ENCODE data around the gene WWC2.

WWC2 gene

DNA sequence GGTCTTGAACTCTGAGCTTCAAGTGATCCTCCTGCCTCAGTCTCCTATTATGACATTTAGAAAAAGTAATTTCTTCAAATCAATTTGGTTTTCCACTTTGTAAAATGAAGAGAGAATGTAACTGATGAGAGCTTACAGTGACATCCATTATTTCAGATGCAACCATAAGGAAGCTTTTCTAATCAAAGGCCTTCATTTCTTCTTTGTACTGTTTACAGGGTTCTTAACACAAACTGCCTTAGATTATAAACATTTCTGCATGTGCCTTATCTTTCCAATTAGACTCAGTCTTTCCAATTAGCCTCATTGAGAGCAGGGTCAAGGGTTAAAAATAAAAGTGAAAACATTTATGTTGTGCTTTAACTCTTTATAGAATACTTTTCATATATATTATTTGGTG lies 71.8 kb downstream of the WWC2 start:
- H3K4me3 Mint-ChIP-seq = no peak overlapping the region
- no peak overlapping the region for H3K27ac Mint-ChIP-seq
- H3K9me3 Mint-ChIP-seq = no peaks in the 10 kb centered on the region
- no peak for DNase-seq
- H3K27me3 Mint-ChIP-seq = peaks cover 17% of the 10 kb centered on the region
- ATAC-seq = no peak
- H3K4me1 Mint-ChIP-seq = no peaks in the 10 kb centered on the region

DNA sequence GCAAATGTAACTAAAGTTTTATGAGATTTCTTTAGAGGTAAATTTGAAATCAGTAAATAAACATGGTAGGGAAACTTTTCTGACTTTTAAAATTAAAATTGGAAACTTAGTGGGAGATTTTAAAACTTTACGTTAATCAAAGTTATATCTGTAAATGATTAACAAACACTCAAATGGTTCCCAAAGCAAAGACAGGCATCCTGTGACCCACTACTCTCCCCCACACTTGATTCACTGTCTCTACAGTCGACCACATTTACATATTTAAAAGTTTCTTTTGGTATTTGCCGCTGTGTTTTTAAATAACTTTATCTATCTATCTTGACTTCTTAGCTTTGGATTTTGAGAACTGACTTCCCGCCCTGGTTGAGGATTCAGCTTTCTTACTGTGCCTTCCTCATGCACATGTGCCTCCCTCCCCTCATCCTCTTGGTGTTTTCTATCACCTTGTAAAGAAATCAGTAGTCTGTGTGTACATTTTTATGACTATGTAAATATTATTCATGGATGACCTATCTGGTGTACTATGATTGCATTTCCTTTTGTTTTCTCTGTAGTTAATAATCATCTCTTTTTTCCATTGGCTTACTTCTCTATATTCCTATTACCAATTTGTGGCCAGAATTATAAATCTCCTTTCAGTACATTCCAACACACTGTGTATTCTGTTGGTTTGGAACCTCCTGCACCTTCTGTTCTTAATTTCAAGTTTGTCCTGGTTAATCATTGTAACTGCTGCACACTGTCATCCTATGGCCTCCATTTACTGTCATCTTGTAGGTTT lies 72.6 kb downstream of the WWC2 start:
- Mint-ChIP-seq H3K27me3 (peaks cover 17% of the 10 kb centered on the region), H3K27ac (peak overlapping the region in 1 of 2 donors; percentile 60), H3K4me3 (no peak overlapping the region), H3K4me1 (no peaks in the 10 kb centered on the region), H3K9me3 (no peaks in the 10 kb centered on the region)
- DNase-seq (no peak), ATAC-seq (no peak)

DNA sequence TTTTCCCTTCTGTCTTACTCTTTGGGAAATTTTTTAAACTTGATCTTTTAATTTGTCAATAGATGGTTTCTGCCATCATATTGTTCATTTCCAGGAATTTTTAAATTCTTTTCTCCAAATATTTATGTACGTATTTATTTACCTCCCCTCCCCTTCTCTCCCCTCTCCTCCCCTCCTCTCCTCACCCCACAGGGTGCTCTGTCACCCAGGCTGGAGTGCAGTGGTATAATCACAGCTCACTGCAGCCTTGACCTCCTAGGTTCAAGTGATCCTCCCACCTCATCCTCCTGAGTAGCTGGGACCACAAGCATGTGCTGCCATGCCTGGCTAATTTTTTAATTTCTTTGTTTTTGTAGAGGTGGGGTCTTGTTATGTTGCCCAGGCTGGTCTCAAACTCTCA lies 73.8 kb downstream of the WWC2 start:
- Mint-ChIP-seq H3K27ac (no peak overlapping the region), H3K4me1 (no peaks in the 10 kb centered on the region), H3K27me3 (peaks cover 9% of the 10 kb centered on the region), H3K9me3 (no peaks in the 10 kb centered on the region), H3K4me3 (no peak overlapping the region)
- DNase-seq (no peak), ATAC-seq (no peak)

GRCh38 chr4:183173580-183174526 lies 74.8 kb downstream of the WWC2 start:
- H3K27ac Mint-ChIP-seq = no peak overlapping the region
- DNase-seq (no peak), ATAC-seq (no peak)
- no peaks in the 10 kb centered on the region for H3K9me3 Mint-ChIP-seq
- H3K27me3 Mint-ChIP-seq = peaks cover 9% of the 10 kb centered on the region
- H3K4me1 Mint-ChIP-seq = no peaks in the 10 kb centered on the region
- no peak overlapping the region for H3K4me3 Mint-ChIP-seq

GRCh38 chr4:183175631-183176232 lies 76.7 kb downstream of the WWC2 start:
- H3K27ac Mint-ChIP-seq = no peak overlapping the region
- DNase-seq (no peak), ATAC-seq (no peak)
- no peak overlapping the region for H3K4me3 Mint-ChIP-seq
- H3K9me3 Mint-ChIP-seq = no peaks in the 10 kb centered on the region
- peaks cover 20% of the 10 kb centered on the region for H3K27me3 Mint-ChIP-seq
- no peaks in the 10 kb centered on the region for H3K4me1 Mint-ChIP-seq

DNA sequence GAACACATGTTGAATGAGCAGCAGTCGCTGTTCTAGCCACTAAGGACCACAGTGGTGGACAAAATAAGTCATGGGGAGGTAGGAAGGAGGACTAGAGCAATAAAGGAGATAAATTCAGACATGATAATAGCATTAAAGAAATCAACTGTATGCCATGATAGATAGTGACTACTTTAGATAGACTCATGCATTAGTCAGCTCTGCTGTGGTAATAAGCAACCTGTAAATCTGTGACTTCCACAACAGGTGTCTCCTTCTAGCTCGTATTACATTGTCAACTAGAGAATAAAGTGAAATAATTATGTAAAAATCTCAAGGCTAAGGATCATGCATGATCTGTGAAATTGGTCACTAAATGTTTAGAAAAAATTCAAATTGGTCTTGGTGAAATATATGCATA lies 77.9 kb downstream of the WWC2 start:
- no peaks in the 10 kb centered on the region for H3K4me1 Mint-ChIP-seq
- peaks cover 20% of the 10 kb centered on the region for H3K27me3 Mint-ChIP-seq
- H3K4me3 Mint-ChIP-seq = no peak overlapping the region
- no peak for DNase-seq
- no peaks in the 10 kb centered on the region for H3K9me3 Mint-ChIP-seq
- no peak for ATAC-seq
- H3K27ac Mint-ChIP-seq = no peak overlapping the region

DNA sequence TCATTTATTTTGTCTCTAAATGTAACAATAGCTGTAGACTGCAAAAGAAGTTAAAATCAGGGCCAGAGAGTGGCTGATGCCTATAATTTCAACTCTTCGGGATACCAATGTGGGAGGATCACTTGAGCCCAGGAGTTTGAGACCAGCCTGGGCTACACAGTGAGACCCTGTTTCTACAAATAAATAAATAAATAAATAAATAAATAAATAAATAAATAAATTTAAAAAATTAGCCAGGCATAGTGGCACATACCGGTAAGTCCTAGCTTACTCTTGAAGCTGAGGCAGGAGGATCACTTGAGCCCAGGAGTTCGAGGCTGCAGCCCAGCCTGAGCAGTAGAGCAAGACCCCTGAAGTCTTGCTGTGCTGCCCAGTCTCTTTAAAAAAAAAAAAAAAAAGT lies 79.1 kb downstream of the WWC2 start:
- ATAC-seq = no peak
- Mint-ChIP-seq H3K27me3 (peaks cover 19% of the 10 kb centered on the region), H3K4me1 (no peaks in the 10 kb centered on the region), H3K27ac (no peak overlapping the region), H3K9me3 (no peaks in the 10 kb centered on the region), H3K4me3 (no peak overlapping the region)
- no peak for DNase-seq

GRCh38 chr4:183180096-183180495 lies 81.0 kb downstream of the WWC2 start:
- Mint-ChIP-seq H3K27me3 (peaks cover 11% of the 10 kb centered on the region), H3K4me3 (no peak overlapping the region), H3K4me1 (peaks cover 3% of the 10 kb centered on the region), H3K9me3 (no peaks in the 10 kb centered on the region), H3K27ac (peak overlapping the region in 1 of 2 donors; percentile 30)
- ATAC-seq (no peak), DNase-seq (no peak)

- H3K27ac Mint-ChIP-seq = no peak overlapping the region
- no peak overlapping the region for H3K4me3 Mint-ChIP-seq
- H3K27me3 Mint-ChIP-seq = peaks cover 11% of the 10 kb centered on the region
- no peak for ATAC-seq
- H3K9me3 Mint-ChIP-seq = no peaks in the 10 kb centered on the region
- DNase-seq = no peak
- peaks cover 8% of the 10 kb centered on the region for H3K4me1 Mint-ChIP-seq
Measured at GRCh38 chr4:183180621-183181020, 81.6 kb downstream of the WWC2 start.

DNA sequence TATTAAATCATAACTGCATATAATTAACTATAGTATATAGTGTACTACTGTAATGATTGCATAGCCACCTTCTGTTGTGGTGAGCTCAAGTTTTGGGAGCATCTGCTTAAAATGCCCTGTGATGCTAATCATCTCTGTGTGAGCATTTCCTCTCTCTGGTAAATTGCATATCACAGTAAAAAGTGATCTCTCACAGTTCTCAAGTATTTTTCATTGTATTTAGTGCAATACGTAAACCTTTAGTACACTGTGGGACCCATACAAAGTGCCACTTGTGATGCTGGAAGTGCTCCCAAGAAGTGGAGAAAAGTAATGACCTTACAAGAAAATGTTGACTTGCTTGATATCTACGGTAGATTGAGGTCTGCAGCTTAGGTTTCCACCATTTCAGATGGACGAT lies 82.0 kb downstream of the WWC2 start:
- peaks cover 13% of the 10 kb centered on the region for H3K27me3 Mint-ChIP-seq

DNA sequence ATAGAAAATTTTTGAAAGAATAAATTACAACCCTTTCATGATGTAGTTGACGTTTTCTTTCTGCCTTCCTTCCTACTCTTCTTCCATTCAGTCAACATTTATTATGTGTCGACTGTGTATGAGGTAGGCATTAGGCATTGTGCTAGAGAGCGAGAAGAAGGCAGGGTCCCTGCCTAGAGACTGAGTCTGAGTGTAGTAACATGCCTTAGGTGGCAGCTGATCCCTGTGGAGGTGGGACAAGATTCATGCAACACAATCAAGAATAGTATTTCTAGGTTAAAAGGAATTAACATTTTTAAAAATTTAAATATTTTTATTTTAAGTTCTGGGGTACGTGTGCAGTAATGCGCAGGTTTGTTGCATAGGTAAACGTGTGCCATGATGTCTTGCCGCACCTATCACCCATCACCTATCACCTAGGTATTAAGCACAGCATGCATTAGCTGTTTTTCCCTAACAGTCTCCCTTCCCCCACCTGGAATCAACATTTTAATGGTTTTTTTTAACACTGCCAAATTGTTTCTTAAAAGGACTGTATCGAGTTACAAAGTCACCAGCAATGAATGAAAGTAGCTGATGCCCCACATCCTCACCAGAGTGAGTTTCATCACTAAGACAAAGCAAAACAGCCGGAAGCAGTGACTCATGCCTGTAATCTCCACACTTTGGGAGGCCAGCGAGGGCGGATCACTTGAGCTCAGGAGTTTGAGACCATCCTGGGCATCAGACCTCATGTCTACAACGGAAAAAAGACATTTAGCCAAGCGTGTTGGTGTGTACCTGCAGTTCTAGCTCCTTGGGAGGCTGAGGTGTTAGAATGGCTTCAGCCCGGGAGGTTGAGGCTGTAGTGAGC lies 84.0 kb downstream of the WWC2 start:
- H3K9me3 Mint-ChIP-seq = no peaks in the 10 kb centered on the region
- H3K4me1 Mint-ChIP-seq = peaks cover 8% of the 10 kb centered on the region
- no peak overlapping the region for H3K4me3 Mint-ChIP-seq
- no peak overlapping the region for H3K27ac Mint-ChIP-seq
- peaks cover 25% of the 10 kb centered on the region for H3K27me3 Mint-ChIP-seq
- DNase-seq (peak in 1 of 2 donors; percentile 39), ATAC-seq (peak; percentile 56)

More for the DNA sequence above, 82.0 kb downstream of the WWC2 start:
- Mint-ChIP-seq H3K4me3 (no peak overlapping the region), H3K4me1 (peaks cover 8% of the 10 kb centered on the region), H3K9me3 (no peaks in the 10 kb centered on the region), H3K27ac (no peak overlapping the region)
- DNase-seq (no peak), ATAC-seq (no peak)

DNA sequence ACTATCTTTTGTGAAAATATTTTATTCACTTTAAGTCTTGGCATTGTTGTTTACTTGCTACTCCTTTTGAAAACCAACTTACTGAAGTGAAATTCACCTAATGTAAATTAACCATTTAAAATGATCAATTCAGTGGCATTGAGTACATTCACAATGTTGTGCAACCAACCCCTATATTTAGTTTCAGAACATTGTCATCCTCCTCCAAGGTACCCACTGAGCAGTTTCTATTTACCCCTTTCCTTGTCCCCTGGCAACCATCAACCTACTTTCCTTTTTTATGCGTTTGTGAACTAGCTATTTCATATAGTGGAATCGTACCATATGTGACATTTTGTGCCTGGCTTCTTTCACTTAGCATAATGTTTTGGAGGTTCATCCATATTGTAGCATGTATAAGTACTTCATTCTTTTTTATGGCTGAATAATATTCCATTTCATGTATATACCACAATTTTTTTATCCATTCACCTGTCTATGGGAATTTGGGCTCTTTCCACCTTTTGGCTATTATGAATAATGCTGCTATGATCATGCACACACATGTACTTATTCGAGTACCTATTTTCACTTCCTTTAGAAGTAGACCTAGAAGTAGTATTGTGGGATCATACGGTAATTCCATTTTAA lies 85.0 kb downstream of the WWC2 start:
- Mint-ChIP-seq H3K27ac (no peak overlapping the region), H3K4me1 (peaks cover 8% of the 10 kb centered on the region), H3K27me3 (peaks cover 30% of the 10 kb centered on the region), H3K9me3 (no peaks in the 10 kb centered on the region), H3K4me3 (no peak overlapping the region)
- ATAC-seq (peak; percentile 67), DNase-seq (no peak)

DNA sequence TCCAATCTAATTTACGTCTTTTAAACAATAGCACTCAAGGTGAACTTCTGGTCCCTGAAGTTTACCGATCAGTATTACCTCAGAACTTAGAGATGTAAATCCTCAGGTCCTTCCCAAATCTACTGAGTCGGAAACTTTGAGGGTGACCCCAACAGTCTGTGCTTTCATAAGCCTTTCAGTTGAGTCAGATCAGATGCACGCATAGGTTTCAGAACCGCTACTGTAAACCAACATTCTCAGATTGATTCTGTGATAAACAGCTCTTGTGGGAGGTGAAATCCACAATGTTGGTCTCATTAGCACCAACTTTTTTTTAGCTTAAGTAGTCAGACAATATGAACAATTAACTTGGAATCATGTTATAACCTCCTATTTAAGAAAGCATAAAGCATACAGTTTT lies 86.0 kb downstream of the WWC2 start:
- ATAC-seq (peak; percentile 94), DNase-seq (peak; percentile 13 to 45)
- H3K4me3 Mint-ChIP-seq = no peak overlapping the region
- H3K9me3 Mint-ChIP-seq = no peaks in the 10 kb centered on the region
- H3K4me1 Mint-ChIP-seq = peaks cover 8% of the 10 kb centered on the region
- H3K27me3 Mint-ChIP-seq = peaks cover 20% of the 10 kb centered on the region
- no peak overlapping the region for H3K27ac Mint-ChIP-seq

GRCh38 chr4:183185559-183185958 lies 86.5 kb downstream of the WWC2 start:
- no peak overlapping the region for H3K4me3 Mint-ChIP-seq
- H3K27ac Mint-ChIP-seq = no peak overlapping the region
- peaks cover 20% of the 10 kb centered on the region for H3K27me3 Mint-ChIP-seq
- ATAC-seq (no peak), DNase-seq (no peak)
- peaks cover 8% of the 10 kb centered on the region for H3K4me1 Mint-ChIP-seq
- H3K9me3 Mint-ChIP-seq = no peaks in the 10 kb centered on the region

DNA sequence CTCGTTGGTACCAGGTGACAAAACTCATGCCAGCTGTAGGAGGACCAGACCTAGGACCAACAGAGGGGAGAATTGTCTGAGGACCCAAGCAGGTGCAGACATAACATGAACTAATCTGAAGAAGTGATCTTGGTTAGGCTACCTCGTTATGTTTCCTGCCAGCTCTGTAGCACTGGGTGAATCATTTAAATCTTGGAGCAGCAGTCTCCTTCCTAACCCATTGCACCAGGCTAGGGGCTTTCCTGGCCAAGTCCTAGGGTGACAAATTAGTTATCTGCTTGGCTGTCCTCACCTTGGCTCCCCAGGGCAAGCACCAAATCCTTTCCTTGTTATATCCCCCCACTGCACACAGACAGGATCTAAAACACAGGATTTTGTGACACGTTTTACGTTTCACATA lies 87.8 kb downstream of the WWC2 start:
- peaks cover 20% of the 10 kb centered on the region for H3K27me3 Mint-ChIP-seq
- no peak for ATAC-seq
- H3K9me3 Mint-ChIP-seq = no peaks in the 10 kb centered on the region
- H3K4me1 Mint-ChIP-seq = peaks cover 8% of the 10 kb centered on the region
- no peak overlapping the region for H3K4me3 Mint-ChIP-seq
- no peak overlapping the region for H3K27ac Mint-ChIP-seq
- DNase-seq = no peak
